Measurements from ENCODE around the gene ADARB2. TPM values are rescaled to one million over a fixed set of nuclear protein-coding genes. Genes with fewer than 3 reads are reported as not detected.

The ADARB2 gene
- total RNA-seq, 1 donor from 2014 or later = 0.22 TPM

DNA sequence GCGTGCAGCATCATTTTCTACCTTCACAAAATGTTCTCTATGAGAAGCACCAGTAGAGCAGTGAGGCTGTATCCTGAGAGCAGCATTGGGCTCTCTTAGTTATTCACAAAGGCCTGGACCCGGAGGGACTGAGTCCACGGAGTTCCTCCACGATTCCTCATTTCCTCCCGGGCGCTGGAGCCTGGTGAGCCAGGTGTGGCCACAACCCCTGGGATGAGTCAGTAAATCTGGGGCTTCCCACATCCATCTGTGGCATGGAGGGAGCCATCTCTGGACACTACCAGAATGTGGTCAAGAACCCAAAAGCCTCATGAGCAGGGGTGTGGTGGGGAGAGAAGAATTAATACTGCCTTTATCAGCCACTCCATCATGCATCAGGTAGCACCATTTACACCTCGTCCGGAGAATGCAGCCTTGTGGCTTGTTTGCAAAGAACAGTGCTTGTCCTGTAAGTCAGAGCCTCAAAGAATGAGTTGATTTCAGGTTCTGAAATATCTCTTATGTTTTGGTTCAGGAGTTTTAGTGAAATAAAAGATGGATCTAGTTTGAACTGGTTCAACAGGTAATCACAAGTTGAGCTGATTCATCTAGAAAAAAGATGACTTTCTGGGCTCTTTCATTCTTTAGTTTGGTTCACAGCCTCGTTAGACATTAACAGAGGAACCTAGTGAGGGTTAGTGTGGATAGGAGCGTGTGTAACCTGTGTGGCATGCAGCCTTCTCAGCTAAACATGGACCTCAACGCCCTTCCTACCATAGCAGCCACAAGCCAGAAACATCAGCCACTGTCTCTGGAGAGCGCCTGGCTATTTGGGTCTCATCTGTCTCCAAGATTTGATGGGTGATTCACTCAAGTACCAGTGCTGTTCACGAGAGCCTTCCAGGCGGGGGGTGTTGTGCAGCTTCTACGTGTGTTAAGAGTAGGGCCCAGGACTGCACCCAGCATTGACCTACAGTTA lies 586.0 kb downstream of the ADARB2 start:
- DNase-seq (no peak), ATAC-seq (no peak)

DNA sequence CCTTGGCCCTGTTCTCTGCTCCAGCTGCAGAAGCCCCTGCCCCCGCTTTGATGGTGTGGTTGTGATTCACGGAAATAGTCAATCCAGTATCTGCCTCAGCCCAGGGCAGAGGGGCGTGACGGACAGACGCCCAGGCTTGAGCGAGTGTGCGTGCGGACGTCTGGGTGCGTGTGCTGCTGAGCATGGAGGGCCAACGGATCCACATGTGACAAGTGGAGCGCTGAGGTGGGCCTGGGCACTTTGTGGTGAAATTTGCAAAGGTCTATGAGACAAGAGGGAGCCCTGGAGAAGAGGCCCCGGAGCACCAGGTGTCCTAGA lies 586.7 kb downstream of the ADARB2 start:
- no peak for DNase-seq
- no peak for ATAC-seq
- intact Hi-C loops (cut with micrococcal nuclease) = no loop called here

More for the DNA sequence above, 586.0 kb downstream of the ADARB2 start:
- intact Hi-C loops (cut with micrococcal nuclease) = no loop called here

GRCh38 chr10:1149793-1150637 lies 587.3 kb downstream of the ADARB2 start:
- peak; percentile 94 for ATAC-seq

DNA sequence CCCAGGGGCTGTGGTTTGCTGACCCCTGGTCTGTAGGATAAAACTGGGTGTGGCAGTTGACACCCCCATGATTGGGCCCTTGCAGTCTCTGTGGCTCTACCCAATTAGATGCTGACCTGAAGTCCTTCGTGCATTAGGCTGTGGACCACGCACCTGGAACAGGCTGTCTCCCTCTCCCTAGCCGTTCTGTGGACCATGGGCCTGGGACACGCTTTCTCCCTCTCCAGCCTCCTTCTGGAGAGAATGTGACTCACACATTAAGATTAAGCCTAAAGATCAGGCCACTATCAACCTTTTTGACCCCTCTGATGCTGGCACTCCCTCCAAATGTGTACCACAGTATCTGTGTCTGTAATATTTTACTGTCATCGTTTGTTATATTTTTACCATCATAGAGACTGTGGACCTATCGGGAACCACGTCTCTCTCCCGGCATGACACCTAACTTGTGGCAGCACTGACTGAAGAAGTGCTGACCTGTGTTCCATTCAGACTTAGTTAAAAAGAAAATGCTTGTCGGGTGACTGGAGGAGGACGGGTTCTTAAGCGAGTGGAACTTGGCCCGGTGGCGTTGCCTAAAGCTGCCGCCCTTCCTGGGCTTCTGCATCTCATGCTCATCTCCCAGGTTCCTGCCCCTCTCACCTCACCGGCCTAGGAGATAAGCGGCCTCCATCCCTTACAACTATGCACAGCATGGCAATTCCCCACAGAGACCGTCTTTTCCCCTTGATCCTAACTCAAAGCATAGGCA lies 588.3 kb downstream of the ADARB2 start:
- intact Hi-C loops (cut with micrococcal nuclease) = no loop called here
- no peak for DNase-seq
- no peak for ATAC-seq

More at GRCh38 chr10:1149793-1150637, 587.3 kb downstream of the ADARB2 start:
- peak; percentile 52 for DNase-seq
- intact Hi-C loops (cut with micrococcal nuclease) = no loop called here

- DNase-seq (no peak), ATAC-seq (no peak)
- intact Hi-C loops (cut with micrococcal nuclease) = no loop called here
These were observed 589.5 kb downstream of the ADARB2 start for GRCh38 chr10:1147810-1148209.

DNA sequence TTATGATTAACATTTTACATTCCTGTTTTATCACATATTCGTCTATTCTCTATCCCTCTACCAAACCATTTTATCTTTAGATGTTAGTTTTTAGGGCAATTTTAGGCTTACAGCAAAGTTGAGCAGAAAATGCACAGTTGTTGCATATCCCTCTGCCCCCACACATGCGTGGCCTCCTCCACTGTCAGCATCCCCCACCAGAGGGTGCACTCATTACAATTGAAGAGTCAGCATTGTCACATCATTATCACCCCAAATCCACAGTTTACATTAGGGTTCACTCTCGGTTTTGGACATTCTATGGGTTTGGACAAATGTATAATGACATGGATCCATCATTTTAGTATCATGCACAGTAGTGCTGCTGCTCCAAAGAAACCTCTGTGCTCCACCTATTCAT lies 594.7 kb downstream of the ADARB2 start:
- ATAC-seq (no peak), DNase-seq (no peak)
- intact Hi-C loops (cut with micrococcal nuclease) = no loop called here

DNA sequence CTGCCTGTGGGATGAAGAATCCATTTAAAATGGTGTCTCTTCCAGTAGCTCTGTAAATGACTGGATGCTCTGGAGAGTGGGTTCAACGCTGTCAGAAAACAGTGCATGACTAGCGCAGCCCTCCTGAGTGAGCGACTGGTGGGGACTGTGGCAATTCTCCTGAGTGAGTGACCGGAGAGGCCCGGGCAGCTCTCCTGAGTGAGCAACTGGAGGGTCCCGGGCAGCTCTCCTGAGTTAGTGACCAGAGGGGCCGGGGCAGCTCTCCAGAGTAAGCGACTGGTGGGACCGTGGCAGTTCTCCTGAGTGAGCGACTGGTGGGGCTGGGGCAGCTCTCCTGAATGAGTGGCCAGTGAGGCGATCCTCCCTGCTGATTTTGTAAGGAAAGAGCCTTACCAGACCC lies 595.6 kb downstream of the ADARB2 start:
- DNase-seq (no peak), ATAC-seq (no peak)
- intact Hi-C loops (cut with micrococcal nuclease) = no loop called here

GRCh38 chr10:1141261-1141660 lies 596.1 kb downstream of the ADARB2 start:
- DNase-seq = no peak
- ATAC-seq = no peak
- intact Hi-C loops (cut with micrococcal nuclease) = no loop called here

- ATAC-seq (no peak), DNase-seq (no peak)
- intact Hi-C loops (cut with micrococcal nuclease) = no loop called here
These were observed 598.8 kb downstream of the ADARB2 start for GRCh38 chr10:1138529-1138928.

- no peak for ATAC-seq
- intact Hi-C loops (cut with micrococcal nuclease) = no loop called here
These were observed 599.7 kb downstream of the ADARB2 start for GRCh38 chr10:1137499-1138163.

GRCh38 chr10:1136268-1136667 lies 601.1 kb downstream of the ADARB2 start:
- intact Hi-C loops (cut with micrococcal nuclease) = no loop called here
- ATAC-seq (no peak), DNase-seq (no peak)

More at GRCh38 chr10:1137499-1138163, 599.7 kb downstream of the ADARB2 start:
- DNase-seq = no peak

DNA sequence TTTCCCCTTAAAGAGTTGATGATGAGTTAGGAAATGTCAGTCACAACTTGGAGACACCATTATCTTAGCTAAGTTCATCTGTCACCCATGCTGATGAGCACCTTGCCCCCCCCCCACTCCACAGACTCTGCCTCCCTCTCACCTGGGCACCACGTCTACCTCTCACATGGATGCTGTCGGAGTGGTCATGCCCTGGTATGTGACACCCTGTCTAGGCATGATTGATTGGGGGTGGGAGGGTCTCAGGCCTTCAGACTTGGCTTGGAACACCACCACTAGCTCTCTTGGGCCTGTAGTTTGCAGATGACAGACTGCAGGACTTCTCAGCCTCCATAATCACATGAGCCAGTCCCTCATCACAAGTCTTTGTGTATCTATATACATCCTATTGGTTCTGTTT lies 603.2 kb downstream of the ADARB2 start:
- ATAC-seq = no peak
- DNase-seq = no peak
- intact Hi-C loops (cut with micrococcal nuclease) = no loop called here

DNA sequence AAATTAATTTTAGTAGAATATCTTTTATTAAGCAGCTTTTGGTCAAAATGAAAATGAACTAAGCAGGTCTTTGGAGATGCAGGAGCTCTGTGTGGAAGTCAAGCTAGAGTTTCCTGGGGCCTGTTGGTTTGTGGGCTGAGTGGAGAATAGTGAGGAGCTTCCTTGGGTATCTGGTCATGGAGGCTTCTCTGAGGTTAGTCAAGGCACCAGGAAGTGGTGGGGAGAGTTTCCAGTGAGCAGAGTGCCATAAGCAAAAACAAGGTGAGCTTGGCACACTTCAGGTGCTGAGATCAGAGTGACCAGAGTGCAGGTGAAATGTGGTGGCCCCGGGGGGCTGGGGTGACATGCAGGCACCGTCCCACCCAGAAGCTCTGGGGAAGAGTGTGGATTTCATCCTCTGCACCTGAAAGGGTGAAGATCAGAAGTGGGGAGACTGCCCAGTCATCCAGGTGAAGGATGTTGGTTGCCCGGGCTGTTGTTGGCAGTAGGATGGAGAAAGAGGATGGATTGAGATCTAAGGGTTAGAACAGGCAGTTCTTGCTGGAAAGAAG lies 603.8 kb downstream of the ADARB2 start:
- intact Hi-C loops (cut with micrococcal nuclease) = no loop called here
- no peak for ATAC-seq

DNA sequence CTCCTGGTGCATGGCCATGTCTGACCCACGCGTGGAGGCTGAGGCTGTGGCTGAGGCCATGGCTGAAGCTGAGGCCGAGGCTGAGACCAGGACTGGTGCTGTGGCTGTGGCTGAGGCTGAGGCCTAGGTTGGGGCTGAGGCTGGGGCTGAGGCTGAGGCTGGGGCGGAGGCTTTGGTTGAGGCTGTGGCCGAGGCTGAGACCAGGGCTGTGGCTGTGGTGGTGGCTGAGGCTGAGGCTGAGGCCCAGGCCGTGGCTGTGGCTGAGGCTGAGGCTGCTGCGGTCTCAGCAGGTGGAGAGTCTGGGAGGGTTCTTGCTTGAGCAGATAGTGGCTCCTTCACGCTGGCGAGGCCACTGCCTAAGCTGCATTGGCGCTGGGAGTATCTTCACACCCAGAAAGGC lies 604.7 kb downstream of the ADARB2 start:
- DNase-seq = no peak
- intact Hi-C loops (cut with micrococcal nuclease) = no loop called here
- ATAC-seq = no peak

More for the DNA sequence above, 603.8 kb downstream of the ADARB2 start:
- DNase-seq = no peak

GRCh38 chr10:1130995-1131790 lies 606.1 kb downstream of the ADARB2 start:
- intact Hi-C loops (cut with micrococcal nuclease) = no loop called here
- ATAC-seq = no peak
- DNase-seq = no peak

GRCh38 chr10:1130226-1130625 lies 607.1 kb downstream of the ADARB2 start:
- intact Hi-C loops (cut with micrococcal nuclease) = no loop called here
- DNase-seq (no peak), ATAC-seq (no peak)

DNA sequence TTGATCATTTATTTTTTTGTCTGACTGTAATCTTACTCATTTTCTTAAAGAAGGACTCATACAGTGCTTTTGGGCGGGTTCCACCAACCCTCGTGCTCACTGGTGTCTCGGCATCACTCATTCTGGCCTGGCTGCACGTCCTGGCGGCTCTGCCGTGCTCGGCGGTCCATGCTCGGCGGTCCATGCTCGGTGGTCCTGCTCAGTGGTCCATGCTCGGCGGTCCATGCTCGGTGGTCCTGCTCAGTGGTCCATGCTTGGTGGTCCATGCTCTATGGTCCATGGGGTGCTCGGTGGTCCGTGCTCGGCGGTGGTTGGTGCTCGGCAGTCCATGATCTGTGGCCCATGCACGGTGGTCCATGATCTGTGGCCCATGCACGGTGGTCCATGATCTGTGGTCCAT lies 608.7 kb downstream of the ADARB2 start:
- no peak for DNase-seq
- intact Hi-C loops (cut with micrococcal nuclease) = no loop called here
- ATAC-seq = no peak

- ATAC-seq (no peak), DNase-seq (no peak)
- intact Hi-C loops (cut with micrococcal nuclease) = no loop called here
These were observed 609.2 kb downstream of the ADARB2 start for GRCh38 chr10:1128115-1128514.

Measured in left ventricle myocardium superior (tissue), 1 donor.